Measurements from ENCODE around the gene NHLH1.

Gene NHLH1

GRCh38 chr1:160407839-160408801, 41.2 kb downstream of the NHLH1 start:
- H3K4me3 ChIP-seq (ENCODE audit: low read depth in 1 of 2, low read length in 2 of 2), result no peak overlapping the region
- 0 out of 2 replicates have a peak, but pooled peaks cover 3% of the 10 kb centered on the region for H4K20me1 ChIP-seq (ENCODE audit: insufficient read depth, low read length)
- H3K4me1 ChIP-seq (ENCODE audit: insufficient read depth, low read length), result no peaks in the 10 kb centered on the region
- no peaks in the 10 kb centered on the region for H3K36me3 ChIP-seq (ENCODE audit: insufficient read depth, low read length)
- H3K27me3 ChIP-seq (ENCODE audit: insufficient read depth, low read length, poor library complexity), result no peaks in the 10 kb centered on the region
- no peak overlapping the region for H3K9ac ChIP-seq (ENCODE audit: low read depth, low read length)
- no peak for DNase-seq
- H3K4me2 ChIP-seq (ENCODE audit: insufficient read depth, low read length), result no peak overlapping the region
- no peak overlapping the region for H2AFZ ChIP-seq (ENCODE audit: low read depth, low read length)
- no peaks in the 10 kb centered on the region for H3K79me2 ChIP-seq (ENCODE audit: insufficient read depth, low read length)
- H3K9me3 ChIP-seq (ENCODE audit: insufficient read depth, low read length, severe bottlenecking), result no peaks in the 10 kb centered on the region
- 0 out of 3 replicates have a peak, but pooled peaks have one; percentile 30 for ATAC-seq (ENCODE audit: insufficient read depth, low read depth)
- no peak overlapping the region for H3K27ac ChIP-seq (ENCODE audit: low read length)
- TF ChIP-seq, protein P1, sequence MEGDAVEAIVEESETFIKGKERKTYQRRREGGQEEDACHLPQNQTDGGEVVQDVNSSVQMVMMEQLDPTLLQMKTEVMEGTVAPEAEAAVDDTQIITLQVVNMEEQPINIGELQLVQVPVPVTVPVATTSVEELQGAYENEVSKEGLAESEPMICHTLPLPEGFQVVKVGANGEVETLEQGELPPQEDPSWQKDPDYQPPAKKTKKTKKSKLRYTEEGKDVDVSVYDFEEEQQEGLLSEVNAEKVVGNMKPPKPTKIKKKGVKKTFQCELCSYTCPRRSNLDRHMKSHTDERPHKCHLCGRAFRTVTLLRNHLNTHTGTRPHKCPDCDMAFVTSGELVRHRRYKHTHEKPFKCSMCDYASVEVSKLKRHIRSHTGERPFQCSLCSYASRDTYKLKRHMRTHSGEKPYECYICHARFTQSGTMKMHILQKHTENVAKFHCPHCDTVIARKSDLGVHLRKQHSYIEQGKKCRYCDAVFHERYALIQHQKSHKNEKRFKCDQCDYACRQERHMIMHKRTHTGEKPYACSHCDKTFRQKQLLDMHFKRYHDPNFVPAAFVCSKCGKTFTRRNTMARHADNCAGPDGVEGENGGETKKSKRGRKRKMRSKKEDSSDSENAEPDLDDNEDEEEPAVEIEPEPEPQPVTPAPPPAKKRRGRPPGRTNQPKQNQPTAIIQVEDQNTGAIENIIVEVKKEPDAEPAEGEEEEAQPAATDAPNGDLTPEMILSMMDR (IDR thresholded peaks at IDR 0.05; ENCODE audit: borderline replicate concordance, extremely low read depth, low read length, poor library complexity, severe bottlenecking), result no peak
- no peak for TF ChIP-seq EZH2 (IDR thresholded peaks at IDR 0.05; ENCODE audit: borderline replicate concordance, low read depth, low read length, severe bottlenecking)

DNA sequence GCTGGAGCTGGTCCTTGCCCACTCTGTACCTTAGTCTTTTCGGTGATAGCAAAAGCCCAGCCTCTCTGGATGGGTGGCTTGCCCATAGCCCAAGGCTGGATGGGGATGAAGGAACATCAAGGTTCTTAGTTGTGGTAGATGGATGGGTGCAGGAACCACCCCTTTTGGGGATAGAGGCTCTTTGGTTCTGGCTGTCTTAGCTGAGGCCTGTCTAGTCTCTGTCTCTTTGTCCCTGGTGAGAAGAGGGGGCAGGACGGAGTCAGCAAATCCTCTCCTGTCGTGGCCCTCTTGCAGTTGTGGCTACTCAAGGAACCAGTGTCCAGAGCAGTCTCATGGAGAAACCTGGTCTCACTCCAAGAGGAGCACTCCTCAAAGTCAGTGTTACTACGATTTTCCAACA, 42.0 kb downstream of the NHLH1 start:
- no peak for DNase-seq
- H3K9ac ChIP-seq (ENCODE audit: low read depth, low read length), result no peak overlapping the region
- no peaks in the 10 kb centered on the region for H3K27me3 ChIP-seq (ENCODE audit: insufficient read depth, low read length, poor library complexity)
- H4K20me1 ChIP-seq (ENCODE audit: insufficient read depth, low read length), result 0 out of 2 replicates have a peak, but pooled peaks cover 3% of the 10 kb centered on the region
- H3K4me3 ChIP-seq (ENCODE audit: low read depth in 1 of 2, low read length in 2 of 2), result no peak overlapping the region
- TF ChIP-seq, protein P1 (IDR thresholded peaks at IDR 0.05; ENCODE audit: borderline replicate concordance, extremely low read depth, low read length, poor library complexity, severe bottlenecking), result no peak
- no peak for TF ChIP-seq EZH2 (IDR thresholded peaks at IDR 0.05; ENCODE audit: borderline replicate concordance, low read depth, low read length, severe bottlenecking)
- H3K36me3 ChIP-seq (ENCODE audit: insufficient read depth, low read length), result no peaks in the 10 kb centered on the region
- no peak overlapping the region for H2AFZ ChIP-seq (ENCODE audit: low read depth, low read length)
- H3K9me3 ChIP-seq (ENCODE audit: insufficient read depth, low read length, severe bottlenecking), result no peaks in the 10 kb centered on the region
- H3K79me2 ChIP-seq (ENCODE audit: insufficient read depth, low read length), result no peaks in the 10 kb centered on the region
- no peak for ATAC-seq (ENCODE audit: insufficient read depth, low read depth)
- H3K27ac ChIP-seq (ENCODE audit: low read length), result no peak overlapping the region
- no peaks in the 10 kb centered on the region for H3K4me1 ChIP-seq (ENCODE audit: insufficient read depth, low read length)
- no peak overlapping the region for H3K4me2 ChIP-seq (ENCODE audit: insufficient read depth, low read length)

- 0 out of 2 replicates have a peak, but pooled peaks cover 3% of the 10 kb centered on the region for H4K20me1 ChIP-seq (ENCODE audit: insufficient read depth, low read length)
- TF ChIP-seq, protein P1 (IDR thresholded peaks at IDR 0.05; ENCODE audit: borderline replicate concordance, extremely low read depth, low read length, poor library complexity, severe bottlenecking), result no peak
- no peak for TF ChIP-seq EZH2 (IDR thresholded peaks at IDR 0.05; ENCODE audit: borderline replicate concordance, low read depth, low read length, severe bottlenecking)
- H3K4me1 ChIP-seq (ENCODE audit: insufficient read depth, low read length), result no peaks in the 10 kb centered on the region
- H2AFZ ChIP-seq (ENCODE audit: low read depth, low read length), result no peak overlapping the region
- H3K9ac ChIP-seq (ENCODE audit: low read depth, low read length), result no peak overlapping the region
- no peaks in the 10 kb centered on the region for H3K79me2 ChIP-seq (ENCODE audit: insufficient read depth, low read length)
- ATAC-seq (ENCODE audit: insufficient read depth, low read depth), result no peak
- H3K27ac ChIP-seq (ENCODE audit: low read length), result no peak overlapping the region
- no peak overlapping the region for H3K4me2 ChIP-seq (ENCODE audit: insufficient read depth, low read length)
- H3K27me3 ChIP-seq (ENCODE audit: insufficient read depth, low read length, poor library complexity), result no peaks in the 10 kb centered on the region
- no peaks in the 10 kb centered on the region for H3K36me3 ChIP-seq (ENCODE audit: insufficient read depth, low read length)
- no peaks in the 10 kb centered on the region for H3K9me3 ChIP-seq (ENCODE audit: insufficient read depth, low read length, severe bottlenecking)
- H3K4me3 ChIP-seq (ENCODE audit: low read depth in 1 of 2, low read length in 2 of 2), result no peak overlapping the region
- no peak for DNase-seq
Measured at GRCh38 chr1:160409486-160409885, 42.6 kb downstream of the NHLH1 start.

Measured in DND-41 (cell line).